HepG2 (cell line): Measurements from ENCODE around the gene KANSL3. TPM values are rescaled to one million over a fixed set of nuclear protein-coding genes. Genes with fewer than 3 reads are reported as not detected.

Experiments
- ATAD3A ChIP-seq: sonication (generic); formaldehyde crosslinking; IDR thresholded peaks from 2 replicates; pipeline ENCODE4 v1.4.0; 2020; ENCODE audit warnings: missing genetic modification reagents
- DNMT3B ChIP-seq: conservative IDR thresholded peaks from 2 replicates; pipeline ENCODE4 v1.6.1; 2016; ENCODE audit warnings: missing biosample characterization, control low read depth
- GTF3A ChIP-seq: sonication (generic); formaldehyde crosslinking; conservative IDR thresholded peaks from 2 replicates; pipeline ENCODE4 v1.4.0; 2020; ENCODE audit warnings: mild to moderate bottlenecking, missing genetic modification reagents
- KDM2A ChIP-seq: sonication (generic); formaldehyde crosslinking; IDR thresholded peaks from 2 replicates; pipeline ENCODE4 v1.4.0; 2020; ENCODE audit warnings: low read depth, missing genetic modification reagents, borderline replicate concordance
- NFYC ChIP-seq: IDR thresholded peaks from 2 replicates; pipeline ENCODE4 v1.6.1; 2016; ENCODE audit warnings: missing genetic modification reagents, missing compliant biosample characterization
- PHF21A ChIP-seq: sonication (generic); formaldehyde crosslinking; IDR thresholded peaks from 2 replicates; pipeline ENCODE4 v1.5.0; 2020; ENCODE audit warnings: mild to moderate bottlenecking, missing genetic modification reagents
- PHF5A ChIP-seq: IDR thresholded peaks from one replicate; pipeline ENCODE4 v1.6.1; 2018; ENCODE audit warnings: low read depth, missing genetic modification reagents; ENCODE audit not compliant: unreplicated experiment
- STAT5B ChIP-seq: sonication (generic); formaldehyde crosslinking; IDR thresholded peaks from 2 replicates; pipeline ENCODE4 v1.4.0; 2020; ENCODE audit warnings: missing genetic modification reagents
- TBL1XR1 ChIP-seq: fragments of 150-350 bp; IDR thresholded peaks from 2 replicates; pipeline ENCODE4 v1.6.1; 2014; ENCODE audit warnings: borderline replicate concordance, low read length; ENCODE audit not compliant: partially characterized antibody
- TBX2 ChIP-seq: sonication (generic); formaldehyde crosslinking; IDR thresholded peaks from 2 replicates; pipeline ENCODE4 v1.5.0; 2020; ENCODE audit warnings: missing genetic modification reagents, mild to moderate bottlenecking, borderline replicate concordance
- ZNF260 ChIP-seq: sonication (generic); formaldehyde crosslinking; IDR thresholded peaks from 2 replicates; pipeline ENCODE4 v1.4.0; 2020; ENCODE audit warnings: missing genetic modification reagents, low read depth, mild to moderate bottlenecking, borderline replicate concordance
- ZNF598 ChIP-seq: sonication (generic); formaldehyde crosslinking; IDR thresholded peaks from 2 replicates; pipeline ENCODE4 v1.5.1; 2020; ENCODE audit warnings: mild to moderate bottlenecking, missing genetic modification reagents, borderline replicate concordance
- ZNF672 ChIP-seq: sonication (generic); formaldehyde crosslinking; IDR thresholded peaks from 2 replicates; pipeline ENCODE4 v1.8.1; 2022; ENCODE audit warnings: missing genetic modification reagents
- ZNF788 ChIP-seq: sonication (generic); formaldehyde crosslinking; IDR thresholded peaks from 2 replicates; pipeline ENCODE4 v1.5.0; 2020; ENCODE audit warnings: mild to moderate bottlenecking, missing genetic modification reagents, borderline replicate concordance
- ZNF891 ChIP-seq: sonication (generic); formaldehyde crosslinking; IDR thresholded peaks from 2 replicates; pipeline ENCODE4 v1.5.0; 2020; ENCODE audit warnings: mild to moderate bottlenecking, missing genetic modification reagents
- polyA plus RNA-seq, 8 experiments: library from polyadenylated mRNA; depleted of rRNA in 3 of 8; stranded (reverse) in 7 of 8; unstranded in 1 of 8; fragments of >200 nt; fragmentation: Illumina TruSeq in 4 of 8; extraction: Trizol in 4 of 8; gene quantifications; 2 replicates each; pipeline versions ENCODE4 v1.2.1 to v1.2.3, GENCODE V29; 2011 to 2016; ENCODE audit warnings: low read depth in 4 of 8, missing spikeins in 1 of 8, mixed read lengths in 1 of 8; ENCODE audit not compliant: insufficient read depth in 1 of 8
- total RNA-seq, 5 experiments: library from RNA; depleted of rRNA; stranded (reverse); fragments of >200 nt; fragmentation: Illumina TruSeq; extraction: Trizol; gene quantifications; 2 replicates each; pipeline ENCODE4 v1.2.3, GENCODE V29; 2016; ENCODE audit warnings: low read depth in 1 of 5
- TF ChIP-seq, protein P1 (sequence below): sonication (generic); formaldehyde crosslinking; IDR thresholded peaks from 2 replicates; pipeline ENCODE4 v1.5.0; 2020; ENCODE audit warnings: mild to moderate bottlenecking, missing genetic modification reagents
- TF ChIP-seq, protein P2 (sequence below): IDR thresholded peaks from 2 replicates; pipeline ENCODE4 v1.6.1; 2016; ENCODE audit warnings: low read depth, missing genetic modification reagents, missing compliant biosample characterization
- TF ChIP-seq, protein P3 (sequence below): sonication (generic); formaldehyde crosslinking; IDR thresholded peaks from 2 replicates; pipeline ENCODE4 v1.8.0; 2022; ENCODE audit warnings: mild to moderate bottlenecking, missing genetic modification reagents, borderline replicate concordance
- TF ChIP-seq, protein P4 (sequence below): IDR thresholded peaks from 2 replicates; pipeline ENCODE4 v1.6.1; 2016; ENCODE audit warnings: missing genetic modification reagents, missing compliant biosample characterization

Gene KANSL3
- total and polyA plus RNA-seq, 2 of the 13 experiments (the other 11 are each of a cell fraction or from before 2014, with no cell fraction given) = 20.8 to 37.3 TPM

DNA sequence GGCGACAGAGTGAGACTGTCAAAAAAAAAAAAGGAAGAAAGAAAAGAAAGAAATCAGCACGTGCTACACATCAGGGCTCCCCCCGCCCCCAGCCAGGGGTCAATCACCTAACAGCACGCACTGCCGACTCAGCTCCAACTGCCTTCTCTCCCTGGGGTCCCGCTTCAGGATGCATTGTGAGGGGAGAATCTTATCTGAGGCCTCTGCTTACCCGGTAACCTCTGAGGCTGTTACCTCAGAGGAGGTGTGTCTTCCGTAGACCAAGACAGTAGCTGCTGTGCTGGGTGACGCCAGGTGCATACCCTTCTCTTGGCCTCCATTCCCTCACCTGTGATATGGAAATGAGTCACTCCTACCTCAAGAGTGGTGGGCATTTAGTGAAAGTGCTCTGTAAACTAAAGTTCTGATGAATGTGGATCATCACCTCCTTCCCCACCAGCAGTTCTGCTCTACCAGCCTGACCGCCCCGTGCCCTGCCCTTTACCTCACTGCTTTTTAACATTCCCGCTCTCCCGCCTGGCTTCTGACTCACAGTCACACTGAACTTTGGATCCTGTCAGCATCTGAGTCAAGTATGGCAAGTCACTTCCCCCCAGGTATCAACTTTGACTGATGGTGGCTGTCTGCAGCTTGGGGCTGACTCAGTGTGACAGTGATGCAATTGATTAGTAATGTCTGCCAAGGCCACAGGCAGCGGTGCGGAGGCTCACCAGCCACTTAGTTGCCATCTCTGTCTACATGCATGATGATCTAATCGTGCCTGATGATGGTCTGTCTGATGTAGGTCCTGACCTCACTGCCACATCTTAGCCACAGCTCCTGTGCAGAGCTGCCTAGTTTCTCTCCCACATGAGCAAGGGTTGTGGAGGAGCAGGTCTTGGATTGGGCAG is 81.4 kb downstream of the KANSL3 start (continued):
- TF ChIP-seq, protein P1, sequence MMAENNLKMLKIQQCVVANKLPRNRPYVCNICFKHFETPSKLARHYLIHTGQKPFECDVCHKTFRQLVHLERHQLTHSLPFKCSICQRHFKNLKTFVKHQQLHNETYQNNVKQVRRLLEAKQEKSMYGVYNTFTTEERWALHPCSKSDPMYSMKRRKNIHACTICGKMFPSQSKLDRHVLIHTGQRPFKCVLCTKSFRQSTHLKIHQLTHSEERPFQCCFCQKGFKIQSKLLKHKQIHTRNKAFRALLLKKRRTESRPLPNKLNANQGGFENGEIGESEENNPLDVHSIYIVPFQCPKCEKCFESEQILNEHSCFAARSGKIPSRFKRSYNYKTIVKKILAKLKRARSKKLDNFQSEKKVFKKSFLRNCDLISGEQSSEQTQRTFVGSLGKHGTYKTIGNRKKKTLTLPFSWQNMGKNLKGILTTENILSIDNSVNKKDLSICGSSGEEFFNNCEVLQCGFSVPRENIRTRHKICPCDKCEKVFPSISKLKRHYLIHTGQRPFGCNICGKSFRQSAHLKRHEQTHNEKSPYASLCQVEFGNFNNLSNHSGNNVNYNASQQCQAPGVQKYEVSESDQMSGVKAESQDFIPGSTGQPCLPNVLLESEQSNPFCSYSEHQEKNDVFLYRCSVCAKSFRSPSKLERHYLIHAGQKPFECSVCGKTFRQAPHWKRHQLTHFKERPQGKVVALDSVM = peak; percentile 65
- TF ChIP-seq ZNF891 (CRISPR knock-in tag) (no peak; the same call in 1 of the 2 replicates), NFYC (CRISPR knock-in tag) (peak; percentile 25; the same call in 1 of the 2 replicates), KDM2A (CRISPR knock-in tag) (peak; percentile 90), PHF5A (peak; percentile 50), STAT5B (CRISPR knock-in tag) (no peak; the same call in 1 of the 2 replicates), ATAD3A (CRISPR knock-in tag) (no peak), ZNF598 (peak; percentile 63; the same call in 1 of the 2 replicates), ZNF260 (CRISPR knock-in tag) (no peak), ZNF672 (CRISPR knock-in tag) (0 out of 2 replicates have a peak, but pooled peaks have one; percentile 12), DNMT3B (CRISPR knock-in tag) (no peak), GTF3A (CRISPR knock-in tag) (no peak), TBX2 (peak; percentile 94), PHF21A (CRISPR knock-in tag) (peak; percentile 91), TBL1XR1 (peak; percentile 43), ZNF788 (CRISPR knock-in tag) (peak; percentile 93; the same call in 1 of the 2 replicates)
- TF ChIP-seq, protein P2, sequence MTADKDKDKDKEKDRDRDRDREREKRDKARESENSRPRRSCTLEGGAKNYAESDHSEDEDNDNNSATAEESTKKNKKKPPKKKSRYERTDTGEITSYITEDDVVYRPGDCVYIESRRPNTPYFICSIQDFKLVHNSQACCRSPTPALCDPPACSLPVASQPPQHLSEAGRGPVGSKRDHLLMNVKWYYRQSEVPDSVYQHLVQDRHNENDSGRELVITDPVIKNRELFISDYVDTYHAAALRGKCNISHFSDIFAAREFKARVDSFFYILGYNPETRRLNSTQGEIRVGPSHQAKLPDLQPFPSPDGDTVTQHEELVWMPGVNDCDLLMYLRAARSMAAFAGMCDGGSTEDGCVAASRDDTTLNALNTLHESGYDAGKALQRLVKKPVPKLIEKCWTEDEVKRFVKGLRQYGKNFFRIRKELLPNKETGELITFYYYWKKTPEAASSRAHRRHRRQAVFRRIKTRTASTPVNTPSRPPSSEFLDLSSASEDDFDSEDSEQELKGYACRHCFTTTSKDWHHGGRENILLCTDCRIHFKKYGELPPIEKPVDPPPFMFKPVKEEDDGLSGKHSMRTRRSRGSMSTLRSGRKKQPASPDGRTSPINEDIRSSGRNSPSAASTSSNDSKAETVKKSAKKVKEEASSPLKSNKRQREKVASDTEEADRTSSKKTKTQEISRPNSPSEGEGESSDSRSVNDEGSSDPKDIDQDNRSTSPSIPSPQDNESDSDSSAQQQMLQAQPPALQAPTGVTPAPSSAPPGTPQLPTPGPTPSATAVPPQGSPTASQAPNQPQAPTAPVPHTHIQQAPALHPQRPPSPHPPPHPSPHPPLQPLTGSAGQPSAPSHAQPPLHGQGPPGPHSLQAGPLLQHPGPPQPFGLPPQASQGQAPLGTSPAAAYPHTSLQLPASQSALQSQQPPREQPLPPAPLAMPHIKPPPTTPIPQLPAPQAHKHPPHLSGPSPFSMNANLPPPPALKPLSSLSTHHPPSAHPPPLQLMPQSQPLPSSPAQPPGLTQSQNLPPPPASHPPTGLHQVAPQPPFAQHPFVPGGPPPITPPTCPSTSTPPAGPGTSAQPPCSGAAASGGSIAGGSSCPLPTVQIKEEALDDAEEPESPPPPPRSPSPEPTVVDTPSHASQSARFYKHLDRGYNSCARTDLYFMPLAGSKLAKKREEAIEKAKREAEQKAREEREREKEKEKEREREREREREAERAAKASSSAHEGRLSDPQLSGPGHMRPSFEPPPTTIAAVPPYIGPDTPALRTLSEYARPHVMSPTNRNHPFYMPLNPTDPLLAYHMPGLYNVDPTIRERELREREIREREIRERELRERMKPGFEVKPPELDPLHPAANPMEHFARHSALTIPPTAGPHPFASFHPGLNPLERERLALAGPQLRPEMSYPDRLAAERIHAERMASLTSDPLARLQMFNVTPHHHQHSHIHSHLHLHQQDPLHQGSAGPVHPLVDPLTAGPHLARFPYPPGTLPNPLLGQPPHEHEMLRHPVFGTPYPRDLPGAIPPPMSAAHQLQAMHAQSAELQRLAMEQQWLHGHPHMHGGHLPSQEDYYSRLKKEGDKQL (CRISPR knock-in tag) = peak; percentile 84; the same call in 1 of the 2 replicates
- TF ChIP-seq, protein P3, sequence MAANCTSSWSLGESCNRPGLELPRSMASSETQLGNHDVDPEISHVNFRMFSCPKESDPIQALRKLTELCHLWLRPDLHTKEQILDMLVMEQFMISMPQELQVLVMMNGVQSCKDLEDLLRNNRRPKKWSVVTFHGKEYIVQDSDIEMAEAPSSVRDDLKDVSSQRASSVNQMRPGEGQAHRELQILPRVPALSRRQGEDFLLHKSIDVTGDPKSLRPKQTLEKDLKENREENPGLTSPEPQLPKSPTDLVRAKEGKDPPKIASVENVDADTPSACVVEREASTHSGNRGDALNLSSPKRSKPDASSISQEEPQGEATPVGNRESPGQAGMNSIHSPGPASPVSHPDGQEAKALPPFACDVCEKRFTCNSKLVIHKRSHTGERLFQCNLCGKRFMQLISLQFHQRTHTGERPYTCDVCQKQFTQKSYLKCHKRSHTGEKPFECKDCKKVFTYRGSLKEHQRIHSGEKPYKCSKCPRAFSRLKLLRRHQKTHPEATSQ = peak; percentile 61; the same call in 1 of the 2 replicates
- TF ChIP-seq, protein P4, sequence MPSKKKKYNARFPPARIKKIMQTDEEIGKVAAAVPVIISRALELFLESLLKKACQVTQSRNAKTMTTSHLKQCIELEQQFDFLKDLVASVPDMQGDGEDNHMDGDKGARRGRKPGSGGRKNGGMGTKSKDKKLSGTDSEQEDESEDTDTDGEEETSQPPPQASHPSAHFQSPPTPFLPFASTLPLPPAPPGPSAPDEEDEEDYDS = peak; percentile 71; the same call in 1 of the 2 replicates
